HTERT RPE-1 (cell line): Measurements from ENCODE around the gene TMEM132D.

Experiments used
- in situ Hi-C: fragments of 300-500 bp; cut with MboI; formaldehyde crosslinking; loops from 4 replicates; pipeline ENCODE4 v1.14.3; 2020; ENCODE audit warnings: low sequenced_read_pairs

The TMEM132D gene

DNA sequence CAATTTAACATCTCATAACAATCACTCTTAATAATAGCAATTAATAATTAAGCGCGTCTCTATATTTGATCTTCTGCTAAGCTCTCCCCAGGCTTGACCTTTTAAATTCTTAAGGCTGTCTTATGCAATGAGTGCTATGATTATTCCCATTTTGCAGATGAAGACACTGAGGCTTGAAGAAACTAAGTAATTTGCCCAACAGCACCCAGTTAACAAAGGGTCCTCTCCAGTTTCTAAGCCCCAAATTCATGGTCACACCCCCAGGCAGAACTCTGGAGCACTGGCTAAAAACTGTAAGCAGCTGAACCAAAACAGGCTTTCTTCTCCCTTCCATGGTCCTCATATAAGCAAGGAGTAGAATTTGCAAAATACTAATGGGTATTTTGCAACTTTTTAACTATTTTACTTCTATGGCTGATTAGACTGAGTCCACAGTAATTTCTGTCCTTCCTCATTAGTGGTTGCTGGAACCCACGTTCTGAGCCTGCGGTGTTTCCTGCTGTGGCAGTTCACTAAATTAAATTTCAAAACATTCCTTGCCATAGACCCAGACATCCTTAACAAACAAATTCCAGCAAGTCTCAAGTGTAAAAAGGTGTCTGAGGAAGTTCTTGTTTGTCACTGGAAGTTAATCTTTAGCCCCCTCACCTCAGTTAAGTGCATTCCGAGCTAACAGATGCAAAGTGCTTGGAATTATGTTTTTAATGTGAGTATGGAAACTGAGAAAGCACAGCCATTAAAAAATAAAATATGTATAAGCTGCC, 76.5 kb downstream of the TMEM132D start:
- in situ Hi-C loops, result no loop called here

GRCh38 chr12:129826273-129826672, 77.6 kb downstream of the TMEM132D start:
- in situ Hi-C loops, result no loop called here

GRCh38 chr12:129825316-129825715, 78.5 kb downstream of the TMEM132D start:
- in situ Hi-C loops, result no loop called here

- in situ Hi-C loops, result no loop called here
Measured at GRCh38 chr12:129821964-129822363, 81.9 kb downstream of the TMEM132D start.

- in situ Hi-C loops, result no loop called here
Measured at GRCh38 chr12:129819391-129819790, 84.4 kb downstream of the TMEM132D start.

DNA sequence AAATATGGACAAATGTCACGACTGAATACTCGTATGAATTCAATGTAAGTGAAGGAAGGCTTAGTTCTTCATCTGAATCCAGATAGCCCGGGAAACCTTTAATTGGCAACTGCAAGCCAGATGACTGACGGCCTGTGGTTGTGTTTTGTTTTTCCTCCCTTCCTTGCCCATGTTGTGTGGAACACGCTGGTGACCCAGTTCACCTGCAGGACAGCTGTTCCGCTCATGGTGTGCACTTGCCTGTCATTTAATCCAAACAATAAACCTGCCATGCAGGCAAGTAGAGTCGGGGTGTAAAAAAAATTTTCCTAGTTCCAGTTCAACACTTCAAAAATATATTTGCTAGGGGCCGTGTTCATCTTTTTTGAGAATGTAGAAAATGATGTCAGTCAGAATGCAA, 88.0 kb downstream of the TMEM132D start:
- in situ Hi-C loops, result no loop called here

GRCh38 chr12:129811963-129812362, 91.9 kb downstream of the TMEM132D start:
- in situ Hi-C loops, result no loop called here

DNA sequence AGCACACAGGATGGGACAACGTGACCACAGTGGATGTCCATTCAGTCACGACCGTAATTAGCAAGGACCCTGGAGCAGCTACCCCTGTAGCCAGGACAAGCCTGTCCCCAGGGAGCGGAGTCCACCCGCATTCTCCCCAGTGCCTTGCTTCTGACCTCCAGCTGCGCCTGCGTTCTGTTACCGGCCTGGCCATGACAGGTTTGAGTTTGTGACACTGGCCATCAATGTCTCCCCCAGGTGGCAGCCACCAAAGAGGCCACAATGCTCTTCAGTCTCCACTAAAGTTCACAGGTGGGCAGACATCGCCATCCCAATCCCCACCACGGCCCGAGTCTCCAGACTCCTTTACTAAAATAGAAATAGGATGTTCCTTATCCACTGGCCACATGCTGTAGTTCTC, 96.7 kb downstream of the TMEM132D start:
- in situ Hi-C loops, result no loop called here

DNA sequence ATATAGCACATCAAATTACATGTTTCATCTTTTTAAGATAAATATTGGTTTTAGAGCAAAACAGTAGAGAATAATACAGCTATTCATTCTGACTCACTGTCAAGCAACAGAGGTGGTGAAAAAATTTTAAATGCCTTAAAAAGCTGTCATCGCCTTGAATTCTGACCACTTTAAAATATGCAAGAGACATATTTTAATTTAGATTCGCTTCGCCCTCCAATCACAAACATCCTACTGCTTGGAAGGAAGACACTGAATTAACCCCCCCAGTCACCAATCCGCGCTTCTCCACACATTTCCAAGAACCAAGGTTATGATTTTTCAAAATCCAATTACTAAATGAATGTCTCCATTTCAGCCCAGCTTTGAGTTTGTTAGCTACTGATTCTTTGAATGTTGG, 112.4 kb downstream of the TMEM132D start:
- in situ Hi-C loops, result no loop called here

GRCh38 chr12:129790930-129791329, 112.9 kb downstream of the TMEM132D start:
- in situ Hi-C loops, result no loop called here

GRCh38 chr12:129790331-129790730, 113.5 kb downstream of the TMEM132D start:
- in situ Hi-C loops, result no loop called here

DNA sequence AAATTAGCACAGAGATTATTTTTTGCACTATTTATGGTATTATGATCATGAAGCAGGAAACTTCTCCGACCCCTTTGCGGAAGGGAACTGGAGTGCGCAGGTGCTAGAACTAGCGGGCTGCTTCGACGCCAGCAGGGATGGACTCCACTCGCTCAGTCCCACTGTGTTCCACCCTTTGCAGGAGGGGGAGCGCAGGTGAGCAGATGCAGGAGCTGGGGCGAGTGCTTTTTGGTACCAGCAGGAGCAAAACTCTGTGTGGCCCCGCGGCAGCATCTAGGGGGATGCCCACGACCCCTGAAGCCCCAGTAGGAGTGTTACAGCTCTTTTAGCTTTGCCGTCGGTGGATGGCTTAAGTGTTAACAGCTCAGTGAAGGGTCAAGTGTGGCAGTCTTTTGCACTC, 113.9 kb downstream of the TMEM132D start:
- in situ Hi-C loops, result no loop called here

GRCh38 chr12:129788506-129789084, 115.2 kb downstream of the TMEM132D start:
- in situ Hi-C loops, result no loop called here

- in situ Hi-C loops, result no loop called here
Measured at GRCh38 chr12:129779989-129780388, 123.8 kb downstream of the TMEM132D start.

GRCh38 chr12:129779033-129779432, 124.8 kb downstream of the TMEM132D start:
- in situ Hi-C loops, result no loop called here

DNA sequence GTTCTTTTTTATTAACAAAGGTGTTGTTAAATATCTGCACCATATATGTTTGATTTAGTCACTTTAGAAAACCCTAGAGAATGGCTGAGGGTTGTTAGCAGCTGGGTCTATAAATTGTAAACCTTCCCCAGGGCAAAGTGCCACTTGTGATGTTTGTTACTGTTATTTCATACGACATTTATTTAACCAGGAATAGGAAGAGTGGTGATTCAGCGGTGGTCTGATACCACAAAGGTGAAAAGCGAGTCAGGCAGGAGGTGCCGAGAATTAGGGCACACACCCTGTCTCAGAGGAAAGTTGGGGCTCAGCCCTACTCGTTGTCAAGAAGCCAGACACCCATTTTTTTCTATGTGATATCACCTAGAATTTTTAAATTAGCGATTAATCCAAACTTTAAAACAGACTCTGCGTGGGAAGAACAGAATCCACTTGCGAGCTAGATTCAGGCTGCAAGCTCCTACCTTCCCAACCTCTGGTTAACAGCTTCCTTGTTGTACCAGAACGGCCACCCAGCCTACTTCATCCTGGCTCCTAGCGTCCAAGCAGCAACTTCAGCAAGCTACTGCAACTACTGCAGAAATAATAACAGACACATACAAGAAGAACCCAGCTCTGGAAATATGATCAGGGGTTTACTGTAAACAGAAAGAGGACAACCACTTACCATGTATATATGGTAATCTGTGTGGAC, 126.7 kb downstream of the TMEM132D start:
- in situ Hi-C loops, result no loop called here

GRCh38 chr12:129772501-129773493, 131.0 kb downstream of the TMEM132D start:
- in situ Hi-C loops, result no loop called here

- in situ Hi-C loops, result no loop called here
Measured at GRCh38 chr12:129771238-129771637, 132.6 kb downstream of the TMEM132D start.

- in situ Hi-C loops, result no loop called here
Measured at GRCh38 chr12:129765719-129766118, 138.1 kb downstream of the TMEM132D start.

DNA sequence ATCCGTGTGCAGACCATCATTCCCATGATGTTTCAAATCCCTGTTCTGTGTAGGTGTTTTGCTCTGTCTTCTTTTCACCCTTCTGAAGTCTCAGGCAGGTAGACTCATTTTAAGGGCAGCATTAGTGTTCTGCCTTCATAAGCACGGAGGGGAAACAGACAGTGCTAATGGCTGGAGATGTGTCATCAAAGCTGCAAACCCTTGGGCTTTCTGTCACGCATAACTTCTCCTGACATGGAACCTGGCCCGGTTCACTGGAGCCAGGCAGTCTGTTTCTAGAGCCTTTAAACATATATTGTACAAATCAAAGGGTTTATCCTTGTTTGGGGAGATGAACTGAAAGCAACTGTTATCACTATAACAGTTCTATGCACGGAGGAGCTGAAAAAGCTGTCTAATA, 141.4 kb downstream of the TMEM132D start:
- in situ Hi-C loops, result no loop called here

DNA sequence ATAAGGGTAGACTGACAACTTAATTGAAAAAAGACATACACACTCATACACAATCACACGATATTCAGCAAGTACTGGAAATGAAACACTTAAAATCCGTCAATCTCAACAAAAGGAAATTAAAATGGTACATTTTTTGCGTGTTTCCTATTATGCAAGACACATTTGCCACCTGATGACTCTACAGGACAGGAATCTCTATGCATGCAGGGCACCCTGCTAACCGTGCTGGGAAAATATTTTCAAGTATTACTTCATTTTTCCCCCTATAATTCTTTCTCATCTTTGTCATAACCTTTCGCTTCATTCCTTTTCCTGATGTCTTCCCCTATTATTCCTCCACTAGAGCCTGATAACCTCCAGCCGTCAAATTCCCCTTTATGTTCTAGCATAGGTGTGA, 150.2 kb downstream of the TMEM132D start:
- in situ Hi-C loops, result no loop called here
